ENCODE measurements around the gene SNRPF.

GRCh38 chr12:95830335-95831089 lies 28.2 kb upstream of the SNRPF start:
- TF ChIP-seq CTCF (IDR thresholded peaks at IDR 0.05) (no peak), POLR2A (IDR thresholded peaks at IDR 0.05) (no peak)
